ENCODE results near the gene TBC1D16. TPM values are rescaled to one million over a fixed set of nuclear protein-coding genes. Genes with fewer than 3 reads are reported as not detected.

The TBC1D16 gene
- total RNA-seq, 1 experiment from 2014 or later: 21.1 TPM

GRCh38 chr17:79937391-79938335 is 98.0 kb downstream of the TBC1D16 start:
- BruUV-seq (replicated peaks): no TSS peak
- peaks cover 13% of the 10 kb centered on the region for H3K4me1 Mint-ChIP-seq (ENCODE audit: insufficient read depth, unreplicated experiment)
- POLR2A ChIA-PET: no interaction called here

GRCh38 chr17:79936641-79937381 is 98.9 kb downstream of the TBC1D16 start:
- H3K4me3 Mint-ChIP-seq (ENCODE audit: unreplicated experiment): no peak overlapping the region
- ChIA-PET POLR2A (interaction anchor here (1.1 kb wide), 1 partner anchor 97 kb away, joined by 3 read pairs; the partner anchor contains the start of gene CBX4), CTCF (interaction anchor here (0.6 to 1.1 kb wide), 2 partner anchors 20 to 71 kb away, joined by 3 read pairs; no protein-coding TSS in a partner anchor)
- no TSS peak for BruUV-seq (replicated peaks)
- H3K4me1 Mint-ChIP-seq (ENCODE audit: insufficient read depth, unreplicated experiment): peaks cover 13% of the 10 kb centered on the region
- H3K27ac Mint-ChIP-seq (ENCODE audit: low read depth, unreplicated experiment): no peak overlapping the region
- no peak for DNase-seq (ENCODE audit: unreplicated experiment)
- intact Hi-C loops (cut with micrococcal nuclease): no loop called here
- H3K27me3 Mint-ChIP-seq (ENCODE audit: insufficient read depth, unreplicated experiment): no peaks in the 10 kb centered on the region
- TF ChIP-seq CTCF (IDR thresholded peaks at IDR 0.05; ENCODE audit: unreplicated experiment): no peak
- H3K36me3 Mint-ChIP-seq (ENCODE audit: insufficient read depth, unreplicated experiment): peaks cover 49% of the 10 kb centered on the region
- no peaks in the 10 kb centered on the region for H3K9me3 Mint-ChIP-seq (ENCODE audit: unreplicated experiment)

More at GRCh38 chr17:79937391-79938335, 98.0 kb downstream of the TBC1D16 start:
- TF ChIP-seq CTCF (IDR thresholded peaks at IDR 0.05; ENCODE audit: unreplicated experiment): no peak
- H3K27ac Mint-ChIP-seq (ENCODE audit: low read depth, unreplicated experiment): no peak overlapping the region
- no peak for DNase-seq (ENCODE audit: unreplicated experiment)
- H3K9me3 Mint-ChIP-seq (ENCODE audit: unreplicated experiment): no peaks in the 10 kb centered on the region
- H3K36me3 Mint-ChIP-seq (ENCODE audit: insufficient read depth, unreplicated experiment): peaks cover 43% of the 10 kb centered on the region
- H3K27me3 Mint-ChIP-seq (ENCODE audit: insufficient read depth, unreplicated experiment): no peaks in the 10 kb centered on the region
- no peak overlapping the region for H3K4me3 Mint-ChIP-seq (ENCODE audit: unreplicated experiment)
- intact Hi-C loops (cut with micrococcal nuclease): no loop called here
- CTCF ChIA-PET: interaction anchor here (0.6 to 1.1 kb wide), 2 partner anchors 21 to 71 kb away, joined by 3 read pairs; no protein-coding TSS in a partner anchor

GRCh38 chr17:79936050-79936449 is 99.6 kb downstream of the TBC1D16 start:
- POLR2A ChIA-PET: interaction anchor here (1.1 to 1.8 kb wide), 3 partner anchors 9 to 97 kb away, joined by 3 to 5 read pairs (median 3); partner anchors contain the start of gene CBX4
- no peaks in the 10 kb centered on the region for H3K9me3 Mint-ChIP-seq (ENCODE audit: unreplicated experiment)
- no peak for DNase-seq (ENCODE audit: unreplicated experiment)
- intact Hi-C loops (cut with micrococcal nuclease): no loop called here
- no TSS peak for BruUV-seq (replicated peaks)
- H3K27me3 Mint-ChIP-seq (ENCODE audit: insufficient read depth, unreplicated experiment): no peaks in the 10 kb centered on the region
- no peak overlapping the region for H3K4me3 Mint-ChIP-seq (ENCODE audit: unreplicated experiment)
- no peak overlapping the region for H3K27ac Mint-ChIP-seq (ENCODE audit: low read depth, unreplicated experiment)
- CTCF ChIA-PET: no interaction called here
- H3K4me1 Mint-ChIP-seq (ENCODE audit: insufficient read depth, unreplicated experiment): peaks cover 18% of the 10 kb centered on the region
- TF ChIP-seq CTCF (IDR thresholded peaks at IDR 0.05; ENCODE audit: unreplicated experiment): no peak
- peaks cover 55% of the 10 kb centered on the region for H3K36me3 Mint-ChIP-seq (ENCODE audit: insufficient read depth, unreplicated experiment)
